ENCODE data around the gene TBL1X. TPM values are rescaled to one million over a fixed set of nuclear protein-coding genes. Genes with fewer than 3 reads are reported as not detected.

Gene TBL1X
- total and polyA plus RNA-seq, 2 donors (not counting 1 experiment from before 2014, with no cell fraction given) = 8.8 to 65.1 TPM

- Mint-ChIP-seq H3K27me3 (no peaks in the 10 kb centered on the region), H3K9me3 (ENCODE audit: insufficient read depth) (no peaks in the 10 kb centered on the region), H3K4me3 (no peak overlapping the region), H3K4me1 (peaks cover 43% of the 10 kb centered on the region), H3K27ac (no peak overlapping the region)
- Histone ChIP-seq H3K4me3 (ENCODE audit: control extremely low read depth in 1 of 5, extremely low read depth in 1 of 5, insufficient read depth in 1 of 5, low read depth in 2 of 5, low read length in 4 of 5) (no peak overlapping the region), H3K4me2 (replicated peaks; ENCODE audit: low read depth, low read length, poor library complexity, severe bottlenecking) (no peak overlapping the region), H4K20me1 (ENCODE audit: control insufficient read depth, insufficient read depth, low read length, poor library complexity, severe bottlenecking) (peaks cover 22% of the 10 kb centered on the region), H3K27me3 (replicated peaks in 1 of 4; ENCODE audit: control extremely low read depth in 1 of 4, control insufficient read depth in 3 of 4, insufficient read depth in 4 of 4, low read length in 3 of 4) (no peaks in the 10 kb centered on the region), H2AFZ (ENCODE audit: insufficient read depth, low read depth, low read length, poor library complexity, severe bottlenecking) (no peak overlapping the region), H3K36me3 (replicated peaks in 1 of 2; ENCODE audit: control extremely low read depth in 1 of 2, control insufficient read depth in 1 of 2, extremely low read depth in 1 of 2, insufficient read depth in 2 of 2, low read length in 1 of 2) (peaks cover 0 to 4% of the 10 kb centered on the region in 2 experiments), H3K79me2 (ENCODE audit: control insufficient read depth, insufficient read depth, low read length) (peaks cover 21% of the 10 kb centered on the region), H3K9ac (ENCODE audit: low read length) (no peak overlapping the region), H3K4me1 (ENCODE audit: control insufficient read depth in 2 of 2, insufficient read depth in 2 of 2, low read length in 2 of 2) (peaks cover 10 to 13% of the 10 kb centered on the region in 2 donors), H3K9me3 (ENCODE audit: control extremely low read depth in 1 of 3, control insufficient read depth in 2 of 3, insufficient read depth in 1 of 3, low read length in 2 of 3) (no peaks in the 10 kb centered on the region), H3K27ac (ENCODE audit: low read length in 2 of 2) (no peak overlapping the region)
- ATAC-seq (ENCODE audit: low read depth) (no peak), DNase-seq (no peak)
- WGBS (ENCODE audit: insufficient coverage) = no CpG with 5 or more reads among the region's 8 CpGs
- POLR2A ChIA-PET = no interaction called here
- TF ChIP-seq EZH2 (IDR thresholded peaks at IDR 0.05; ENCODE audit: borderline replicate concordance, insufficient read depth, low read depth, low read length, poor library complexity, severe bottlenecking) = no peak
- TF ChIP-seq, protein P1, sequence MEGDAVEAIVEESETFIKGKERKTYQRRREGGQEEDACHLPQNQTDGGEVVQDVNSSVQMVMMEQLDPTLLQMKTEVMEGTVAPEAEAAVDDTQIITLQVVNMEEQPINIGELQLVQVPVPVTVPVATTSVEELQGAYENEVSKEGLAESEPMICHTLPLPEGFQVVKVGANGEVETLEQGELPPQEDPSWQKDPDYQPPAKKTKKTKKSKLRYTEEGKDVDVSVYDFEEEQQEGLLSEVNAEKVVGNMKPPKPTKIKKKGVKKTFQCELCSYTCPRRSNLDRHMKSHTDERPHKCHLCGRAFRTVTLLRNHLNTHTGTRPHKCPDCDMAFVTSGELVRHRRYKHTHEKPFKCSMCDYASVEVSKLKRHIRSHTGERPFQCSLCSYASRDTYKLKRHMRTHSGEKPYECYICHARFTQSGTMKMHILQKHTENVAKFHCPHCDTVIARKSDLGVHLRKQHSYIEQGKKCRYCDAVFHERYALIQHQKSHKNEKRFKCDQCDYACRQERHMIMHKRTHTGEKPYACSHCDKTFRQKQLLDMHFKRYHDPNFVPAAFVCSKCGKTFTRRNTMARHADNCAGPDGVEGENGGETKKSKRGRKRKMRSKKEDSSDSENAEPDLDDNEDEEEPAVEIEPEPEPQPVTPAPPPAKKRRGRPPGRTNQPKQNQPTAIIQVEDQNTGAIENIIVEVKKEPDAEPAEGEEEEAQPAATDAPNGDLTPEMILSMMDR (IDR thresholded peaks at IDR 0.05) = no peak
- CTCF ChIA-PET = no interaction called here
- intact Hi-C loops (cut with micrococcal nuclease) = no loop called here
Measured at GRCh38 chrX:9604908-9605306, 140.0 kb downstream of the TBL1X start.

DNA sequence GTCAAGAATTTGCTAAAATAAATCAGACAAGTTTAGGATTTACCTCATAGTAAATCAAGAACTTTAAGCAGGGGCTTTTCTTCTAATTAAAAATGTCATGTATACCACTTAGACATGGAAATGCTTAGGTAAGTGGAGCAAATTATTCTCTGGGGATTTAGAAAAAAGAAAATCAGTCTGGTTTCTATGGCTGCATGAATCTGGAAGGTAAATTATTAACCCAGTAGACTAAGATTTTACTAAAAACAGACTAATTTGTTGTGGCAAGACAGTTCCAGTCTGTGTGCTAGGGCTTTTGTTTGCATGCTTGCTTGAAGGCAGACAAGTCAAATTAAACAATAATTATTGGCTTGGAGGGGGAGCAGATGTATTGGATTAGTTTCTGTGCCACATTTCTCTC lies 140.6 kb downstream of the TBL1X start:
- TF ChIP-seq, protein P1 (IDR thresholded peaks at IDR 0.05) = no peak
- ATAC-seq (ENCODE audit: low read depth) = no peak
- no peak overlapping the region for H3K27ac Mint-ChIP-seq

More for the DNA sequence above, 140.6 kb downstream of the TBL1X start:
- Histone ChIP-seq H4K20me1 (ENCODE audit: control insufficient read depth, insufficient read depth, low read length, poor library complexity, severe bottlenecking) (peaks cover 26% of the 10 kb centered on the region), H3K4me3 (ENCODE audit: control extremely low read depth in 1 of 5, extremely low read depth in 1 of 5, insufficient read depth in 1 of 5, low read depth in 2 of 5, low read length in 4 of 5) (no peak overlapping the region), H3K4me1 (ENCODE audit: control insufficient read depth in 2 of 2, insufficient read depth in 2 of 2, low read length in 2 of 2) (peaks cover 10 to 13% of the 10 kb centered on the region in 2 donors), H3K36me3 (replicated peaks in 1 of 2; ENCODE audit: control extremely low read depth in 1 of 2, control insufficient read depth in 1 of 2, extremely low read depth in 1 of 2, insufficient read depth in 2 of 2, low read length in 1 of 2) (peaks cover 0 to 4% of the 10 kb centered on the region in 2 experiments), H2AFZ (ENCODE audit: insufficient read depth, low read depth, low read length, poor library complexity, severe bottlenecking) (no peak overlapping the region), H3K4me2 (replicated peaks; ENCODE audit: low read depth, low read length, poor library complexity, severe bottlenecking) (no peak overlapping the region), H3K9me3 (ENCODE audit: control extremely low read depth in 1 of 3, control insufficient read depth in 2 of 3, insufficient read depth in 1 of 3, low read length in 2 of 3) (no peaks in the 10 kb centered on the region), H3K27ac (ENCODE audit: low read length in 2 of 2) (no peak overlapping the region), H3K79me2 (ENCODE audit: control insufficient read depth, insufficient read depth, low read length) (peaks cover 23% of the 10 kb centered on the region), H3K9ac (ENCODE audit: low read length) (no peak overlapping the region), H3K27me3 (replicated peaks in 1 of 4; ENCODE audit: control extremely low read depth in 1 of 4, control insufficient read depth in 3 of 4, insufficient read depth in 4 of 4, low read length in 3 of 4) (no peaks in the 10 kb centered on the region)
- intact Hi-C loops (cut with micrococcal nuclease) = no loop called here
- no peak overlapping the region for H3K4me3 Mint-ChIP-seq
- no peaks in the 10 kb centered on the region for H3K9me3 Mint-ChIP-seq (ENCODE audit: insufficient read depth)
- DNase-seq = no peak
- H3K4me1 Mint-ChIP-seq = peaks cover 47% of the 10 kb centered on the region
- POLR2A ChIA-PET = no interaction called here
- no peaks in the 10 kb centered on the region for H3K27me3 Mint-ChIP-seq
- CTCF ChIA-PET = no interaction called here

Measured in B cell (primary cell).